HL-60/S4 treated with phorbol 12-myristate 13-acetate at 8.2 ng/mL for 4 days and 3 days (cell line): ENCODE measurements around the gene RREB1.

Source experiments
- in situ Hi-C: fragments of 300-500 bp; cut with MboI; formaldehyde crosslinking; loops from 2 replicates; pipeline ENCODE4 v1.15.0; 2022; ENCODE audit warnings: low sequenced_read_pairs

Gene RREB1

GRCh38 chr6:7159790-7160525 lies 52.2 kb downstream of the RREB1 start:
- in situ Hi-C loops, result no loop called here

- in situ Hi-C loops, result no loop called here
These were observed 53.5 kb downstream of the RREB1 start for GRCh38 chr6:7161253-7161623.

GRCh38 chr6:7161845-7162244 lies 54.1 kb downstream of the RREB1 start:
- in situ Hi-C loops, result no loop called here

GRCh38 chr6:7163661-7164071 lies 55.9 kb downstream of the RREB1 start:
- in situ Hi-C loops, result no loop called here

- in situ Hi-C loops, result no loop called here
These were observed 56.8 kb downstream of the RREB1 start for GRCh38 chr6:7164536-7165001.

GRCh38 chr6:7165002-7165889 lies 57.5 kb downstream of the RREB1 start:
- in situ Hi-C loops, result no loop called here

GRCh38 chr6:7165890-7166267 lies 58.1 kb downstream of the RREB1 start:
- in situ Hi-C loops, result no loop called here

GRCh38 chr6:7166410-7167293 lies 58.9 kb downstream of the RREB1 start:
- in situ Hi-C loops, result no loop called here

GRCh38 chr6:7169296-7169721 lies 61.5 kb downstream of the RREB1 start:
- in situ Hi-C loops, result no loop called here

- in situ Hi-C loops, result no loop called here
These were observed 62.5 kb downstream of the RREB1 start for GRCh38 chr6:7170117-7170732.

- in situ Hi-C loops, result no loop called here
These were observed 63.4 kb downstream of the RREB1 start for GRCh38 chr6:7171119-7171518.

- in situ Hi-C loops, result no loop called here
These were observed 64.0 kb downstream of the RREB1 start for GRCh38 chr6:7171733-7172132.

GRCh38 chr6:7172649-7173048 lies 64.9 kb downstream of the RREB1 start:
- in situ Hi-C loops, result no loop called here

GRCh38 chr6:7173843-7174503 lies 66.2 kb downstream of the RREB1 start:
- in situ Hi-C loops, result no loop called here

GRCh38 chr6:7175462-7175861 lies 67.7 kb downstream of the RREB1 start:
- in situ Hi-C loops, result no loop called here

- in situ Hi-C loops, result no loop called here
These were observed 68.4 kb downstream of the RREB1 start for GRCh38 chr6:7176208-7176607.

- in situ Hi-C loops, result no loop called here
These were observed 70.5 kb downstream of the RREB1 start for GRCh38 chr6:7178280-7178679.

- in situ Hi-C loops, result no loop called here
These were observed 73.0 kb downstream of the RREB1 start for GRCh38 chr6:7180751-7181150.

GRCh38 chr6:7183707-7184106 lies 75.9 kb downstream of the RREB1 start:
- in situ Hi-C loops, result no loop called here

GRCh38 chr6:7184502-7184901 lies 76.7 kb downstream of the RREB1 start:
- in situ Hi-C loops, result no loop called here
